NAMALWA (cell line): Measurements from ENCODE around the gene PRRG3.
"Not testable (repeated sequence)": the region's sequence is repeated elsewhere in the genome, so short reads cannot be mapped to it uniquely, and the experiment has no call there.

Source experiments
- DNase-seq: peaks from one replicate; pipeline ENCODE4 v3.0.0-alpha.2; 2015; ENCODE audit warnings: low spot score

PRRG3 gene

GRCh38 chrX:151694661-151695582, at the start of gene PRRG3:
TSS of gene PRRG3 (plus strand) at chrX:151695458. CDS start at chrX:151698815, 3,357 bp downstream.
- DNase-seq: no peak

- DNase-seq: no peak
Measured at GRCh38 chrX:151675121-151675746, 20.0 kb upstream of the PRRG3 start.

GRCh38 chrX:151676196-151676595, 19.1 kb upstream of the PRRG3 start:
- no peak for DNase-seq

- DNase-seq: no peak
Measured at GRCh38 chrX:151679798-151680402, 15.4 kb upstream of the PRRG3 start.

- peak; percentile 67 for DNase-seq
Measured at GRCh38 chrX:151680805-151681204, 14.5 kb upstream of the PRRG3 start.

GRCh38 chrX:151687635-151688034, 7.6 kb upstream of the PRRG3 start:
- no peak for DNase-seq

- no peak for DNase-seq
Measured at GRCh38 chrX:151688695-151689094, 6.6 kb upstream of the PRRG3 start.

- DNase-seq: no peak
Measured at GRCh38 chrX:151692825-151693224, 2.4 kb upstream of the PRRG3 start.

- no peak for DNase-seq
Measured at GRCh38 chrX:151694121-151694520, 1.1 kb upstream of the PRRG3 start.

GRCh38 chrX:151695583-151696340, 504 bp downstream of the PRRG3 start:
- no peak for DNase-seq

GRCh38 chrX:151697082-151697481, 1.8 kb downstream of the PRRG3 start:
- DNase-seq: not testable (repeated sequence)

- no peak for DNase-seq
Measured at GRCh38 chrX:151697522-151697921, 2.3 kb downstream of the PRRG3 start.

- DNase-seq: no peak
Measured at GRCh38 chrX:151698485-151698884, 3.2 kb downstream of the PRRG3 start.

GRCh38 chrX:151699746-151700145, 4.5 kb downstream of the PRRG3 start:
- DNase-seq: no peak

- DNase-seq: no peak
Measured at GRCh38 chrX:151700581-151700980, 5.3 kb downstream of the PRRG3 start.

GRCh38 chrX:151701071-151701470, 5.8 kb downstream of the PRRG3 start:
- DNase-seq: no peak

GRCh38 chrX:151701531-151701930, 6.3 kb downstream of the PRRG3 start:
- DNase-seq: no peak

GRCh38 chrX:151702026-151702714, 6.9 kb downstream of the PRRG3 start:
- DNase-seq: no peak

GRCh38 chrX:151702741-151703340, 7.6 kb downstream of the PRRG3 start:
- no peak for DNase-seq

- DNase-seq: no peak
Measured at GRCh38 chrX:151703487-151703886, 8.2 kb downstream of the PRRG3 start.

- no peak for DNase-seq
Measured at GRCh38 chrX:151704041-151704663, 8.9 kb downstream of the PRRG3 start.
